Fibroblast of mammary gland (primary cell): ENCODE data around the gene RIPK1.
"Not testable (repeated sequence)": the region's sequence is repeated elsewhere in the genome, so short reads cannot be mapped to it uniquely, and the experiment has no call there.

Source experiments
- DNase-seq: peaks from one replicate; pipeline ENCODE4 v3.0.0-alpha.2; 2010; ENCODE audit warnings: low read depth
- H3K4me3 ChIP-seq: 2 replicates; pipeline ENCODE4 v1.5.1; 2011; ENCODE audit warnings: low read depth, mild to moderate bottlenecking, low read length, moderate library complexity; ENCODE audit not compliant: control insufficient read depth
- CTCF ChIP-seq: conservative IDR thresholded peaks from 2 replicates; pipeline ENCODE4 v1.5.1; 2011; ENCODE audit warnings: low read depth, low read length, inconsistent platforms; ENCODE audit not compliant: control insufficient read depth, insufficient read depth

Gene RIPK1

DNA sequence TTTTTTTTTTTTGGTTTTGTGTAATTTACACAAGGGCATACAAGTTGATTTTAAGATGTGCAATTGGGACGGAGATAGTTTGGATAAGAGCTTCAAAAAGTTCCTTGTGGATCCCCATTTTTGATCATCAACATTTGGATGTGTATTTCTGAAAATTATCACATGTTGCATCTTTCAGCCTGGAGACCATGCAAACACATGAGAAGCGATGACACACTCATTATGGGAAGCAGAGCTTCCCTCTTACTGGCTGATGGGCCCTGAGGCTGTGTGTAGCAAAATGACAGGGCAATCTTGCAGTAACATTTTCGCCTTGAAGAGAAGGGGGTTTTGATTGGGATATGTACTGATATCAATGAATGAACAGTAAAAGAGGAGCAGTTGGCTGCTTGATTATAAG lies 22.0 kb upstream of the RIPK1 start:
- H3K4me3 ChIP-seq: no peak overlapping the region
- no peak for TF ChIP-seq CTCF
- DNase-seq: no peak

GRCh38 chr6:3048009-3048408 lies 20.3 kb upstream of the RIPK1 start:
- DNase-seq, H3K4me3 ChIP-seq: not testable (repeated sequence)

- TF ChIP-seq CTCF: no peak
- DNase-seq: no peak
- H3K4me3 ChIP-seq: no peak overlapping the region
Observed at GRCh38 chr6:3052481-3053230, 15.6 kb upstream of the RIPK1 start.

- no peak for DNase-seq
- TF ChIP-seq CTCF: no peak
- peak overlapping the region; percentile 37 for H3K4me3 ChIP-seq
Observed at GRCh38 chr6:3053231-3053508, 15.1 kb upstream of the RIPK1 start.

DNA sequence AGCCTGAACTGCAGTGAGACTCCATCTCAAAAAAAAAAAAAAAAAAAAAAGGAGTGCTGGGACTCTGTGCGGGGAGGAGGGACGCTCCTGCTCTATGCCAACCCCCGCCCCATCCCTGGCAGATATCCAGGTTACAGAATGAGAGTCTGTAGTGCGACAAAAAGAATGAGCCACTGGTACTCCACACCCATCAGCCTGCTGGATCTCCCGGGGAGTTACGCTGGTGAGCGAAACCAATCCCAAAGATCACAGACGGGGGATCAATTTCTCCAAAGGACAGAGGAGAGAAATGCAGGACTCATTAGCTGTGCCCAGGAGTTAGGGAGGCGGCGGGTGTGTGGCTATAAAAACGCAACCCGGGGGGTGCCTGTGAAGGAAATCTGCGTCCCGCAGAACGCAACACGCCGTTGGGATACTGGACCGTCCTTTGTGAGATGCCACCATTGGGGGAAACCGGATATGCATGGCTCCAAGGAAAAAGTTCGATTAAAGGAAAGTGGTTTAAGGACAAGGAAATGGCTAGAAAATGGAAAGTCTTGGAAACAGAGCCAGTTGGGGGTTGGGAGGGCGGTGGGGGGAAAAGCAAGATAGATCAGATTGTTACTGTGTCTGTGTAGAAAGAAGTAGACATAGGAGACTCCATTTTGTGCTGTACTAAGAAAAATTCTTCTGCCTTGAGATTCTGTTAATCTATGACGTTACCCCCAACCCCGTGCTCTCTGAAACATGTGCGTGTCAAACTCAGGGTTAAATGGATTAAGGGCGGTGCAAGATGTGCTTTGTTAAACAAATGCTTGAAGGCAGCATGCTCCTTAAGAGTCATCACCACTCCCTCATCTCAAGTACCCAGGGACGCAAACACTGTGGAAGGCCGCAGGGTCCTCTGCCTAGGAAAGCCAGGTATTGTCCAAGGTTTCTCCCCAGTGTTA lies 13.8 kb upstream of the RIPK1 start:
- H3K4me3 ChIP-seq: peak overlapping the region; percentile 41
- peak; percentile 40 for DNase-seq

DNA sequence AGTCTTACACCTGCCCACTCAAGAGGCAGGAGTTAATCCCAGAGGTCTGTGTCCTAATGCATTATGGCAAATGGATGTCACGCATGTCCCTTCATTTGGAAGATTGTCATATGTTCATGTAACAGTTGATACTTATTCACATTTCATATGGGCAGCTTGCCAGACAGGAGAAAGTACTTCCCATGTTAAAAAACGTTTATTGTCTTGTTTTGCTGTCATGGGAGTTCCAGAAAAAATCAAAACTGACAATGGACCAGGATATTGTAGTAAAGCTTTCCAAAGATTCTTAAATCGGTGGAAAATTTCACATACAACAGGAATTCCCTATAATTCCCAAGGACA lies 13.2 kb upstream of the RIPK1 start:
- not testable (repeated sequence) for DNase-seq, H3K4me3 ChIP-seq

DNA sequence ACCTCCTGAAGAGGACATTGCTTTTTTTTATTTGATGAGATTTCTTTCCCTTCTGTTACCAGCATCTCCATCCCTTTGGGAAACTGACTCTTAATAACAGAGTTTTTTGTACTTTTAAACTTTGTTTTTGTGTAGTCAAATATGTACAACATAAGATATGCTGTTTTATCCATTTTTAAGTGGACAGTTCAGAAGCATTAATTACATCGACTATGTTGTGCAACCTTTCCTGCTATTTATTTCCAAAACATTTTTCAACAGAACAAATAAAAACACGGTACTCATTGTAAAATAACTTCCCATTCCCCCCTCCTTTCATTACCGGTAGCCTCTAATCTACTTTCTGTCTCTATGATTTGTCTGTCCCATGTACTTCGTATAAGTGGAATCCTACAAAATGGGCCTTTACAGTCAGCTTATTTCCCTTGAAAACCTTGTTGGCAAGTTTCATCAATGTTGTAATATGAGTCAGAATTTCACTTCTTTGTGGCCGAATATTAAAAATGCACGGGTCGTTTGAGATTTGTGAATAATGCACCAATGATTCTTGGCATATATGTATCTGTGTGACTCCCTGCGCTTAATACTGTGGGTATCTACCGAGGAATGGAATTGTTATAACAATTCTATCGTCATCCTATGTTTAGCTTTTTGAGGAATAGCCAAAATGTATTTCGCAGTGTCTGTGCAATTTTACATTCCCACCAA lies 11.1 kb upstream of the RIPK1 start:
- H3K4me3 ChIP-seq: no peak overlapping the region
- no peak for TF ChIP-seq CTCF

DNA sequence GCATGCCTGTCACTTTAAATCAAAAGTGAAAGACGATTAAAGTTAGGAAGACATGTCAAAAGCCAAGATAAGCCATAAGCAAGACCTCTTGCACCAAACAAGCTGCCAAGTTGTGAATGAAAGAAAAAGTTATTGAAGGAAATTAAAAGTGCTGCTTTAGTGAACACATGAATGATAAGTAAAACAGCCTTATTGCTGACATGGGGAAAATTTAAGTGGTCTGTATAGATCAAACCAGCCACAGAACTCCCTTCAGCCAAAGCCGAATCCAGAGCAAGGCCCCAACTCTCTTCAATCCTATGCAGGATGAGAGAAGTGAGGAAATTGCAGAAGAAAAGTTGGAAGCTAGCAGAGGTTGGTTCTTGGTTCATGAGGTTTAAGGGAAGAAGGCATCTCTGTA lies 9.3 kb upstream of the RIPK1 start:
- no peak for DNase-seq
- no peak overlapping the region for H3K4me3 ChIP-seq
- no peak for TF ChIP-seq CTCF

More for the DNA sequence above, 11.1 kb upstream of the RIPK1 start:
- peak; percentile 7 for DNase-seq

DNA sequence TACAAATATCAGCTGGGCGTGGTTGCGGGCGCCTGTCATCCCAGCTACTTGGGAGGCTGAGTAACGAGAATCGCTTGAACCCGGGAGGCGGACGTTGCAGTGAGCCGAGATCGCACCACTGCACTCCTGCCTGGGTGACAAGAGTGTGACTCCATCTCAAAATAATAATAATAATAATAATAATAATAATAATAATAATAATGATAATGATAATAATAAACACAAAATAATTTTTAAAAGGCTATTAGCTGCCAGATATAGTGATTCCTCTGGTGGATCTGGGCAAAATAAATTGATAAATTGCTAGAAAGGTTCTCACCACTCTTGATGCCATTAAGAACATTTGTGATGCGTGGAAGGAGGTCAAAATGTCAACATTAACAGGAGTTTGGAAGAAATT lies 8.2 kb upstream of the RIPK1 start:
- DNase-seq, H3K4me3 ChIP-seq: not testable (repeated sequence)
